SK-N-SH (cell line): ENCODE measurements around the gene GRK3. TPM values are rescaled to one million over a fixed set of nuclear protein-coding genes. Genes with fewer than 3 reads are reported as not detected.
A peak's percentile ranks its signal among the peaks of the same experiment; 100 is the strongest.

Source experiments
- CTCF ChIA-PET: fragments of 300-600, 350-600 bp; formaldehyde crosslinking; extraction: SDS; loops from one replicate; lab custom pipeline; 2021; lab: Yijun Ruan, JAX
- POLR2A ChIA-PET: fragments of 350-600 bp; sonication (Branson Sonifier 250); formaldehyde crosslinking; extraction: SDS; loops from one replicate; lab custom pipeline; 2020; ENCODE audit warnings: antibody characterized with exemption, inconsistent platforms; lab: Yijun Ruan, JAX
- DNase-seq: peaks from one replicate; pipeline ENCODE4 v3.0.0; 2012
- H2AFZ ChIP-seq: fragments of 200-600 bp; sonication (generic); 2 replicates; pipeline ENCODE4 v1.8.1; 2016; ENCODE audit warnings: antibody characterized with exemption, mild to moderate bottlenecking, low read depth
- H3F3A ChIP-seq: fragments of 200-600 bp; sonication (generic); replicated peaks from 2 replicates; pipeline ENCODE3; 2016; ENCODE audit warnings: antibody characterized with exemption, mild to moderate bottlenecking; ENCODE audit not compliant: insufficient read depth
- H3K27ac ChIP-seq, 2 experiments: fragments of 200-500 bp in 1 of 2; fragments of 200-600 bp in 1 of 2; sonication (Bioruptor generic) in 1 of 2; sonication (generic), shearing (Covaris generic) in 1 of 2; 2 replicates each; pipeline versions ENCODE4 v1.5.1 to v1.6.1; 2014 to 2016; ENCODE audit warnings: low read depth in 2 of 2, inconsistent platforms in 1 of 2, low read length in 1 of 2, mild to moderate bottlenecking in 1 of 2, mixed read lengths in 1 of 2
- H3K27me3 ChIP-seq: fragments of 200-600 bp; sonication (generic), shearing (Covaris generic); 2 replicates; pipeline ENCODE4 v1.6.1; 2016; ENCODE audit warnings: mixed run types; ENCODE audit not compliant: insufficient read depth
- H3K36me3 ChIP-seq, 2 experiments: fragments of 200-500 bp in 1 of 2; fragments of 200-600 bp in 1 of 2; sonication (Bioruptor generic) in 1 of 2; sonication (generic) in 1 of 2; replicated peaks in 1 of 2; 2 replicates each; pipeline versions ENCODE3 to v1.5.1; 2014 to 2016; ENCODE audit warnings: low read length in 1 of 2, mild to moderate bottlenecking in 1 of 2; ENCODE audit not compliant: insufficient read depth in 2 of 2, control insufficient read depth in 1 of 2
- H3K4me1 ChIP-seq, 2 experiments: fragments of 200-500 bp in 1 of 2; fragments of 200-600 bp in 1 of 2; sonication (Bioruptor generic) in 1 of 2; sonication (generic), shearing (Covaris generic) in 1 of 2; 2 replicates each; pipeline versions ENCODE4 v1.5.1 to v1.6.1; 2014 to 2016; ENCODE audit warnings: low read depth in 1 of 2, low read length in 1 of 2, mixed run types in 1 of 2; ENCODE audit not compliant: insufficient read depth in 2 of 2, control insufficient read depth in 1 of 2
- H3K4me2 ChIP-seq: fragments of 200-600 bp; sonication (generic), shearing (Covaris generic); 2 replicates; pipeline ENCODE4 v1.6.1; 2017; ENCODE audit warnings: mixed run types
- H3K4me3 ChIP-seq, 2 experiments: fragments of 200-500 bp in 1 of 2; fragments of 200-600 bp in 1 of 2; sonication (Bioruptor generic) in 1 of 2; sonication (generic), shearing (Covaris generic) in 1 of 2; 2 replicates each; pipeline versions ENCODE4 v1.5.1 to v1.8.1; 2014 to 2016; ENCODE audit warnings: low read depth in 2 of 2, inconsistent platforms in 1 of 2, low read length in 1 of 2, mild to moderate bottlenecking in 1 of 2, mixed read lengths in 1 of 2, moderate library complexity in 1 of 2
- H3K79me2 ChIP-seq: fragments of 200-600 bp; sonication (generic); 2 replicates; pipeline ENCODE4 v1.8.1; 2017; ENCODE audit warnings: mild to moderate bottlenecking; ENCODE audit not compliant: insufficient read depth
- H3K9ac ChIP-seq: fragments of 200-600 bp; sonication (generic); 2 replicates; pipeline ENCODE4 v1.6.1; 2017; ENCODE audit warnings: mixed run types
- H3K9me2 ChIP-seq: fragments of 200-600 bp; sonication (generic); 2 replicates; pipeline ENCODE4 v1.6.1; 2017; ENCODE audit warnings: mixed run types
- H3K9me3 ChIP-seq: fragments of 200-600 bp; sonication (generic); 2 replicates; pipeline ENCODE4 v1.6.1; 2017; ENCODE audit warnings: mixed run types, mild to moderate bottlenecking, moderate library complexity
- H4K20me1 ChIP-seq: fragments of 200-600 bp; sonication (generic); 2 replicates; pipeline ENCODE4 v1.6.1; 2017; ENCODE audit warnings: mild to moderate bottlenecking, mixed run types; ENCODE audit not compliant: insufficient read depth
- CHD2 ChIP-seq: fragments of 150-350 bp; IDR thresholded peaks from 2 replicates; pipeline ENCODE4 v1.6.1; 2018; ENCODE audit warnings: low read length; ENCODE audit not compliant: partially characterized antibody
- EP300 ChIP-seq, 2 experiments: IDR thresholded peaks; 2 replicates each; pipeline versions ENCODE4 v1.4.0 to v1.6.1; 2012; ENCODE audit warnings: borderline replicate concordance in 1 of 2, low read depth in 1 of 2, low read length in 1 of 2
- FOSL2 ChIP-seq: IDR thresholded peaks from 2 replicates; pipeline ENCODE4 v1.4.0; 2012; ENCODE audit warnings: low read depth, mild to moderate bottlenecking, moderate library complexity, borderline replicate concordance
- GABPA ChIP-seq: IDR thresholded peaks from 2 replicates; pipeline ENCODE4 v1.4.0; 2012; ENCODE audit warnings: low read depth, mild to moderate bottlenecking
- JUND ChIP-seq: IDR thresholded peaks from 2 replicates; pipeline ENCODE4 v1.4.0; 2012
- MEF2A ChIP-seq: IDR thresholded peaks from 2 replicates; pipeline ENCODE4 v1.4.0; 2012; ENCODE audit warnings: low read depth, borderline replicate concordance
- MXI1 ChIP-seq: IDR thresholded peaks from 2 replicates; pipeline ENCODE4 v1.6.1; 2012; ENCODE audit warnings: mild to moderate bottlenecking, low read depth, low read length, improper control_type of control experiment
- NFIC ChIP-seq: IDR thresholded peaks from 2 replicates; pipeline ENCODE4 v1.4.0; 2012; ENCODE audit warnings: borderline replicate concordance
- RAD21 ChIP-seq: IDR thresholded peaks from 2 replicates; pipeline ENCODE4 v1.6.1; 2012; ENCODE audit warnings: mild to moderate bottlenecking, low read length
- RCOR1 ChIP-seq: fragments of 150-350 bp; IDR thresholded peaks from 2 replicates; pipeline ENCODE4 v1.6.1; 2017; ENCODE audit warnings: antibody characterized with exemption, low read length
- RFX5 ChIP-seq: IDR thresholded peaks from 2 replicates; pipeline ENCODE4 v1.6.1; 2012; ENCODE audit warnings: mild to moderate bottlenecking, improper control_type of control experiment, low read length
- RXRA ChIP-seq: IDR thresholded peaks from 2 replicates; pipeline ENCODE4 v1.4.0; 2012; ENCODE audit warnings: low read depth, mild to moderate bottlenecking, borderline replicate concordance
- SMC3 ChIP-seq: IDR thresholded peaks from 2 replicates; pipeline ENCODE4 v1.6.1; 2012; ENCODE audit warnings: low read depth, low read length, improper control_type of control experiment
- TAF1 ChIP-seq: IDR thresholded peaks from 2 replicates; pipeline ENCODE4 v1.6.1; 2012; ENCODE audit warnings: low read depth, mild to moderate bottlenecking, low read length, moderate library complexity, borderline replicate concordance
- TCF12 ChIP-seq: IDR thresholded peaks from 2 replicates; pipeline ENCODE4 v1.4.0; 2012
- YY1 ChIP-seq: IDR thresholded peaks from 2 replicates; pipeline ENCODE4 v1.4.0; 2012; ENCODE audit warnings: low read depth, mild to moderate bottlenecking
- WGBS: methylation state at CpG from one replicate; pipeline ENCODE4 v1.1.6; 2017; ENCODE audit warnings: low lambda C conversion rate; 5-methylcytosine and 5-hydroxymethylcytosine counted together
- polyA plus RNA-seq, 3 experiments: library from polyadenylated mRNA; depleted of rRNA; stranded (reverse); fragments of >200 nt; gene quantifications; 2 replicates each; pipeline ENCODE4 v1.2.3, GENCODE V29; 2012
- TF ChIP-seq, protein P1 (sequence below): IDR thresholded peaks from 2 replicates; pipeline ENCODE4 v1.4.0; 2012; ENCODE audit warnings: low read depth
- TF ChIP-seq, protein P2 (sequence below): fragments of 150-350 bp; IDR thresholded peaks from 2 replicates; pipeline ENCODE4 v1.6.1; 2017; ENCODE audit warnings: antibody characterized with exemption, low read length, low read depth, borderline replicate concordance
- TF ChIP-seq, protein P3 (sequence below): IDR thresholded peaks from 2 replicates; pipeline ENCODE4; 2012
- TF ChIP-seq, protein P4 (sequence below): fragments of 150-350 bp; IDR thresholded peaks from 2 replicates; pipeline ENCODE4 v1.6.1; 2016; ENCODE audit warnings: mild to moderate bottlenecking, low read depth, low read length
- TF ChIP-seq, protein P5 (sequence below): fragments of 200-600 bp; sonication (generic); IDR thresholded peaks from 2 replicates; pipeline ENCODE4 v1.6.1; 2017; ENCODE audit warnings: antibody characterized with exemption, mild to moderate bottlenecking, moderate library complexity

The GRK3 gene
- polyA plus RNA-seq, 1 of the 3 experiments (the other 2 are of a cell fraction): 1.3 TPM

DNA sequence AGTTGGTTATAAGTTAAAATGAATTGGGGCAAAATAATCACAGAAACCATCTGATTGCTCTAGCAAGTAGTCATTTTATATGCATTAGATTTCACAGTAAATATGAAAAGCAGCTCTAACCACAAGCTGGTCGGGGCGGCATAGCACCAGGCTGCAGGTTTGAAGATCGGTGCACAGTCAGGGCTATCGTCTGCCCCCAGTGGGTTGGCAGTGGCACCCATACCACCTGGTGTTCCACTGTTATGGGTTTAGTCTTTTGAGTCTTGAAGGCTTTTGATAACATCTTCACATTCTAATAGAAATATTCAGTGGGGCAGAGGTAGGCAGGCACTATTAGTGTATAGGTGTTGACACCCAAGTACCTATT is 62.1 kb downstream of the GRK3 start:
- H3K4me2 ChIP-seq: no peak overlapping the region
- H3K9me3 ChIP-seq: no peaks in the 10 kb centered on the region
- H4K20me1 ChIP-seq: no peaks in the 10 kb centered on the region
- H3K27ac ChIP-seq: peak overlapping the region in 1 of 2 experiments; percentile 68; a peak in 2 of 4 replicates
- H3K9ac ChIP-seq: no peak overlapping the region
- H3K9me2 ChIP-seq: no peaks in the 10 kb centered on the region
- H2AFZ ChIP-seq: no peak overlapping the region
- POLR2A ChIA-PET: no interaction called here
- WGBS: 76% methylated on average over 4 of the region's 4 CpGs
- CTCF ChIA-PET: no interaction called here
- no peak for DNase-seq
- peaks cover 0 to 32% of the 10 kb centered on the region in 2 experiments; a peak in 2 of 4 replicates for H3K4me1 ChIP-seq
- no peaks in the 10 kb centered on the region for H3K27me3 ChIP-seq
- H3K4me3 ChIP-seq: no peak overlapping the region
- TF ChIP-seq RCOR1 (no peak), MXI1 (no peak), JUND (no peak), CHD2 (no peak), GABPA (no peak), SMC3 (no peak), RXRA (no peak), MEF2A (no peak), TAF1 (no peak)
- TF ChIP-seq, protein P1, sequence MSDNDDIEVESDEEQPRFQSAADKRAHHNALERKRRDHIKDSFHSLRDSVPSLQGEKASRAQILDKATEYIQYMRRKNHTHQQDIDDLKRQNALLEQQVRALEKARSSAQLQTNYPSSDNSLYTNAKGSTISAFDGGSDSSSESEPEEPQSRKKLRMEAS: no peak
- TF ChIP-seq, protein P2, sequence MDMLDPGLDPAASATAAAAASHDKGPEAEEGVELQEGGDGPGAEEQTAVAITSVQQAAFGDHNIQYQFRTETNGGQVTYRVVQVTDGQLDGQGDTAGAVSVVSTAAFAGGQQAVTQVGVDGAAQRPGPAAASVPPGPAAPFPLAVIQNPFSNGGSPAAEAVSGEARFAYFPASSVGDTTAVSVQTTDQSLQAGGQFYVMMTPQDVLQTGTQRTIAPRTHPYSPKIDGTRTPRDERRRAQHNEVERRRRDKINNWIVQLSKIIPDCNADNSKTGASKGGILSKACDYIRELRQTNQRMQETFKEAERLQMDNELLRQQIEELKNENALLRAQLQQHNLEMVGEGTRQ: no peak
- TF ChIP-seq, protein P3, sequence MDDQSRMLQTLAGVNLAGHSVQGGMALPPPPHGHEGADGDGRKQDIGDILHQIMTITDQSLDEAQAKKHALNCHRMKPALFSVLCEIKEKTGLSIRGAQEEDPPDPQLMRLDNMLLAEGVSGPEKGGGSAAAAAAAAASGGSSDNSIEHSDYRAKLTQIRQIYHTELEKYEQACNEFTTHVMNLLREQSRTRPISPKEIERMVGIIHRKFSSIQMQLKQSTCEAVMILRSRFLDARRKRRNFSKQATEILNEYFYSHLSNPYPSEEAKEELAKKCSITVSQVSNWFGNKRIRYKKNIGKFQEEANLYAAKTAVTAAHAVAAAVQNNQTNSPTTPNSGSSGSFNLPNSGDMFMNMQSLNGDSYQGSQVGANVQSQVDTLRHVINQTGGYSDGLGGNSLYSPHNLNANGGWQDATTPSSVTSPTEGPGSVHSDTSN: no peak
- TF ChIP-seq, all 33 proteins: peak for 0
- no peaks in the 10 kb centered on the region for H3K79me2 ChIP-seq
- H3F3A ChIP-seq: no peaks in the 10 kb centered on the region
- H3K36me3 ChIP-seq: no peaks in the 10 kb centered on the region

DNA sequence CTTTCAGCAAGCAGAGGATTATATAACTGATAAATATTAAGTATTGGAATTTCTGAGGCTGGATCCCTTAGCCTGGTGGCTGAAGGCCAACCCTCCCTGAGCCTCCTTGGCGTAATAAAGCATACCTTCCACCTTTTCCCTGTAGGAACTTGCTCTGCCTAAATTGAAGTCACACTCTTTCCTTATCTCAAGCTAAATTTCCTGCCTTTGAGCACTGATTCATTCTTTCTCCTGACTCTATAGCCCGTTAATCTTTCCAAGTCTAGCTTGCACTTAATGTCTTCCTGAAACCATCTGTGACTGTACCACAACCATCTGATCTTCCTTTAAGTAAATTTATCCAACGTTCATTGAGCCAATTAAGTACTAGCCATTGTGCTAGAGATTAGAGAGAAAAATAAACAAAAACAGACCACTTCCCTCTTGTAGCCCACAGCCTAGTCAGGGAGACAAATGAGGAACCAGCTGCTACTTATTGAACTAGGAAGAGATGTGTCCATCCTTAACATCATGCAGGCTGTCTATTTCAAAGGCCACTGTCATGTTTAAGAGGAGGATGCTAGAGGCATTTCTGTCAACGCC is 62.9 kb downstream of the GRK3 start:
- 38% methylated on average over 4 of the region's 4 CpGs for WGBS
- peak overlapping the region in 1 of 2 experiments; percentile 68; a peak in 2 of 4 replicates for H3K27ac ChIP-seq
- DNase-seq: peak; percentile 43
- H3K36me3 ChIP-seq: no peaks in the 10 kb centered on the region
- H3K9ac ChIP-seq: no peak overlapping the region
- no peak overlapping the region for H2AFZ ChIP-seq
- no peaks in the 10 kb centered on the region for H3K79me2 ChIP-seq
- no peaks in the 10 kb centered on the region for H4K20me1 ChIP-seq
- H3K4me2 ChIP-seq: no peak overlapping the region
- POLR2A ChIA-PET: no interaction called here
- peaks cover 0 to 30% of the 10 kb centered on the region in 2 experiments; a peak in 2 of 4 replicates for H3K4me1 ChIP-seq
- H3K4me3 ChIP-seq: no peak overlapping the region
- no peaks in the 10 kb centered on the region for H3F3A ChIP-seq
- H3K27me3 ChIP-seq: no peaks in the 10 kb centered on the region
- CTCF ChIA-PET: no interaction called here
- H3K9me2 ChIP-seq: no peaks in the 10 kb centered on the region
- H3K9me3 ChIP-seq: no peaks in the 10 kb centered on the region
- TF ChIP-seq EP300 (IDR thresholded peaks at IDR 0.05; ENCODE audit: borderline replicate concordance in 1 of 2, low read depth in 1 of 2, low read length in 1 of 2) (peak in 1 of 2 experiments; percentile 54; a peak in 2 of 4 replicates), TCF12 (0 out of 2 replicates have a peak, but pooled peaks have one; percentile 16), MXI1 (no peak), RFX5 (no peak), RAD21 (no peak), YY1 (no peak), NFIC (no peak), GABPA (no peak), JUND (no peak), FOSL2 (no peak)
- TF ChIP-seq, protein P3: no peak
- TF ChIP-seq, protein P4, sequence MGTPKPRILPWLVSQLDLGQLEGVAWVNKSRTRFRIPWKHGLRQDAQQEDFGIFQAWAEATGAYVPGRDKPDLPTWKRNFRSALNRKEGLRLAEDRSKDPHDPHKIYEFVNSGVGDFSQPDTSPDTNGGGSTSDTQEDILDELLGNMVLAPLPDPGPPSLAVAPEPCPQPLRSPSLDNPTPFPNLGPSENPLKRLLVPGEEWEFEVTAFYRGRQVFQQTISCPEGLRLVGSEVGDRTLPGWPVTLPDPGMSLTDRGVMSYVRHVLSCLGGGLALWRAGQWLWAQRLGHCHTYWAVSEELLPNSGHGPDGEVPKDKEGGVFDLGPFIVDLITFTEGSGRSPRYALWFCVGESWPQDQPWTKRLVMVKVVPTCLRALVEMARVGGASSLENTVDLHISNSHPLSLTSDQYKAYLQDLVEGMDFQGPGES: no peak
- TF ChIP-seq, protein P5, sequence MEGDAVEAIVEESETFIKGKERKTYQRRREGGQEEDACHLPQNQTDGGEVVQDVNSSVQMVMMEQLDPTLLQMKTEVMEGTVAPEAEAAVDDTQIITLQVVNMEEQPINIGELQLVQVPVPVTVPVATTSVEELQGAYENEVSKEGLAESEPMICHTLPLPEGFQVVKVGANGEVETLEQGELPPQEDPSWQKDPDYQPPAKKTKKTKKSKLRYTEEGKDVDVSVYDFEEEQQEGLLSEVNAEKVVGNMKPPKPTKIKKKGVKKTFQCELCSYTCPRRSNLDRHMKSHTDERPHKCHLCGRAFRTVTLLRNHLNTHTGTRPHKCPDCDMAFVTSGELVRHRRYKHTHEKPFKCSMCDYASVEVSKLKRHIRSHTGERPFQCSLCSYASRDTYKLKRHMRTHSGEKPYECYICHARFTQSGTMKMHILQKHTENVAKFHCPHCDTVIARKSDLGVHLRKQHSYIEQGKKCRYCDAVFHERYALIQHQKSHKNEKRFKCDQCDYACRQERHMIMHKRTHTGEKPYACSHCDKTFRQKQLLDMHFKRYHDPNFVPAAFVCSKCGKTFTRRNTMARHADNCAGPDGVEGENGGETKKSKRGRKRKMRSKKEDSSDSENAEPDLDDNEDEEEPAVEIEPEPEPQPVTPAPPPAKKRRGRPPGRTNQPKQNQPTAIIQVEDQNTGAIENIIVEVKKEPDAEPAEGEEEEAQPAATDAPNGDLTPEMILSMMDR: no peak
- TF ChIP-seq, protein P1: no peak
